Body of pancreas (tissue), 4 donors: Measurements from ENCODE around the gene HDAC7.

Experiments
- CTCF ChIP-seq, 7 experiments: fragments of 450-650 bp in 4 of 7; fragments of 200-600 bp in 3 of 7; sonication (generic) in 3 of 7; IDR thresholded peaks; one replicate each; pipeline ENCODE4 v1.5.1; 2016 to 2019; ENCODE audit warnings: antibody characterized with exemption in 7 of 7
- POLR2A ChIP-seq, 3 donors: fragments of 450-650 bp; IDR thresholded peaks; one replicate each; pipeline ENCODE4 v1.6.1; 2016; ENCODE audit warnings: antibody characterized with exemption in 3 of 3, mild to moderate bottlenecking in 2 of 3

GRCh38 chr12:47739979-47740378 lies 79.7 kb downstream of the HDAC7 start:
- TF ChIP-seq CTCF (IDR thresholded peaks at IDR 0.05) = no peak
- no peak for TF ChIP-seq POLR2A (IDR thresholded peaks at IDR 0.05)
